HCT116 (cell line): ENCODE results near the gene DBP. TPM values are rescaled to one million over a fixed set of nuclear protein-coding genes. Genes with fewer than 3 reads are reported as not detected.

Experiments used
- ATAC-seq: fragments of 200-7000 bp; cut with Tn5 transposase; 2 replicates; pipeline ENCODE4 v1.9.1; 2020; ENCODE audit warnings: mild to moderate bottlenecking, moderate library complexity
- BruUV-seq: library from RNA; stranded (reverse); fragments of 400-500 nt; replicated peaks from 2 replicates; lab custom pipeline; 2021; lab: Mats Ljungman, UMichigan
- CTCF ChIA-PET: fragments of 300-600 bp; sonication (Branson Sonifier 250); formaldehyde crosslinking; loops from one replicate; lab custom pipeline; 2021; ENCODE audit warnings: antibody characterized with exemption; lab: Charles Lee
- POLR2A ChIA-PET: fragments of 300-600, 350-600 bp; sonication (Branson Sonifier 250); formaldehyde crosslinking; loops from one replicate; lab custom pipeline; 2021; ENCODE audit warnings: antibody characterized with exemption; lab: Charles Lee
- RAD21 ChIA-PET, 2 experiments: fragments of 300-600 bp; sonication (Branson Sonifier 250); formaldehyde crosslinking; loops; one replicate each; lab custom pipeline; 2023; ENCODE audit warnings: low total read pairs in 2 of 2; ENCODE audit not compliant: uncharacterized antibody in 2 of 2, unreplicated experiment in 2 of 2, low non-redundant PET in 1 of 2; lab: Charles Lee
- DNase-seq: peaks from one replicate; pipeline ENCODE4 v3.0.0-alpha.2; 2010; ENCODE audit warnings: low read depth, low spot score
- H2AFZ ChIP-seq: fragments of 200-600 bp; shearing (Covaris generic), sonication (generic); 2 replicates; pipeline ENCODE4 v1.6.1; 2017; ENCODE audit warnings: low read depth, mixed run types, mixed read lengths, antibody characterized with exemption, low read length; ENCODE audit not compliant: poor library complexity, severe bottlenecking
- H3K27ac ChIP-seq: 2 replicates; pipeline ENCODE4 v1.5.1; 2012; ENCODE audit warnings: low read depth, low read length
- H3K27me3 ChIP-seq: fragments of 200-600 bp; sonication (generic); 2 replicates; pipeline ENCODE4 v1.6.1; 2016; ENCODE audit warnings: mixed run types, low read length, mixed read lengths; ENCODE audit not compliant: insufficient read depth
- H3K36me3 ChIP-seq, 2 experiments: fragments of 200-500 bp in 1 of 2; fragments of 200-600 bp in 1 of 2; sonication (Bioruptor generic) in 1 of 2; sonication (generic) in 1 of 2; 2 replicates each; pipeline versions ENCODE4 v1.5.1 to v1.6.1; 2014 to 2016; ENCODE audit warnings: low read length in 2 of 2, inconsistent platforms in 1 of 2, mixed read lengths in 1 of 2, mixed run types in 1 of 2; ENCODE audit not compliant: insufficient read depth in 2 of 2, control insufficient read depth in 1 of 2
- H3K4me1 ChIP-seq, 2 experiments: fragments of 200-600 bp in 1 of 2; sonication (generic) in 1 of 2; 2 replicates each; pipeline versions ENCODE4 v1.5.1 to v1.6.1; 2012 to 2017; ENCODE audit warnings: low read length in 2 of 2, inconsistent platforms in 1 of 2, mild to moderate bottlenecking in 1 of 2, mixed read lengths in 1 of 2, mixed run types in 1 of 2, moderate library complexity in 1 of 2; ENCODE audit not compliant: insufficient read depth in 2 of 2, control insufficient read depth in 1 of 2
- H3K4me2 ChIP-seq: fragments of 200-600 bp; sonication (generic); 2 replicates; pipeline ENCODE4 v1.6.1; 2017; ENCODE audit warnings: mixed run types, low read length, mixed read lengths
- H3K4me3 ChIP-seq, 2 experiments: fragments of 200-600 bp in 1 of 2; sonication (generic) in 1 of 2; replicated peaks in 1 of 2; 2 replicates each; pipeline ENCODE4 v1.5.1; 2011 to 2016; ENCODE audit warnings: low read length in 2 of 2, control low read depth in 1 of 2, low read depth in 1 of 2, mild to moderate bottlenecking in 1 of 2, mixed read lengths in 1 of 2, mixed run types in 1 of 2
- H3K79me2 ChIP-seq: fragments of 200-600 bp; sonication (generic); 2 replicates; pipeline ENCODE4 v1.6.1; 2017; ENCODE audit warnings: mild to moderate bottlenecking, mixed run types, low read length, moderate library complexity, mixed read lengths; ENCODE audit not compliant: insufficient read depth
- H3K9ac ChIP-seq: fragments of 200-600 bp; sonication (generic); 2 replicates; pipeline ENCODE4 v1.6.1; 2016; ENCODE audit warnings: low read length, mixed read lengths
- H3K9me2 ChIP-seq: fragments of 200-600 bp; sonication (generic), shearing (Covaris generic); 2 replicates; pipeline ENCODE4 v1.6.1; 2017; ENCODE audit warnings: mixed run types, mild to moderate bottlenecking, moderate library complexity; ENCODE audit not compliant: insufficient read depth
- H3K9me3 ChIP-seq, 2 experiments: fragments of 200-500 bp in 1 of 2; fragments of 200-600 bp in 1 of 2; sonication (Bioruptor generic) in 1 of 2; sonication (generic) in 1 of 2; 2 replicates each; pipeline ENCODE4 v1.6.1; 2014 to 2017; ENCODE audit warnings: low read length in 2 of 2, mixed read lengths in 2 of 2, inconsistent platforms in 1 of 2, low read depth in 1 of 2, mild to moderate bottlenecking in 1 of 2, mixed run types in 1 of 2, moderate library complexity in 1 of 2; ENCODE audit not compliant: control insufficient read depth in 1 of 2, insufficient read depth in 1 of 2
- H4K20me1 ChIP-seq: fragments of 200-600 bp; sonication (generic), shearing (Covaris generic); 2 replicates; pipeline ENCODE4 v1.6.1; 2017; ENCODE audit warnings: mixed run types, mild to moderate bottlenecking, moderate library complexity; ENCODE audit not compliant: insufficient read depth
- CBX3 ChIP-seq: IDR thresholded peaks from 2 replicates; pipeline ENCODE4 v1.6.1; 2012; ENCODE audit warnings: low read depth
- MAX ChIP-seq: IDR thresholded peaks from 2 replicates; pipeline ENCODE4 v1.6.1; 2012
- POLR2A ChIP-seq: IDR thresholded peaks from 2 replicates; pipeline ENCODE4 v1.7.0; 2011; ENCODE audit warnings: borderline replicate concordance; ENCODE audit not compliant: insufficient read depth, insufficient read length; ENCODE audit errors: extremely low read depth
- POLR2AphosphoS5 ChIP-seq: IDR thresholded peaks from 2 replicates; pipeline ENCODE4 v1.6.1; 2011; ENCODE audit warnings: mild to moderate bottlenecking, low read depth, low read length, moderate library complexity
- SP1 ChIP-seq: IDR thresholded peaks from 2 replicates; pipeline ENCODE4 v1.6.1; 2012; ENCODE audit warnings: low read depth
- TCF7L2 ChIP-seq: IDR thresholded peaks from 2 replicates; pipeline ENCODE4 v1.7.0; 2011; ENCODE audit warnings: borderline replicate concordance, inconsistent platforms; ENCODE audit not compliant: insufficient read depth, insufficient read length; ENCODE audit errors: extremely low read depth
- intact Hi-C: fragments of 100-400 bp; cut with micrococcal nuclease; formaldehyde crosslinking; loops from 2 replicates; pipeline ENCODE4 v1.10.0; 2022
- total RNA-seq: library from RNA; stranded (reverse); gene quantifications from one replicate; pipeline ENCODE4 v1.2.1, GENCODE V29; 2021; ENCODE audit not compliant: unreplicated experiment

Gene DBP
- total RNA-seq, 1 experiment from 2014 or later: 45.9 TPM

- peak; percentile 86 for TF ChIP-seq POLR2A
- peak; percentile 95 for TF ChIP-seq CBX3
- TF ChIP-seq TCF7L2: no peak
- TF ChIP-seq MAX: peak; percentile 95
Measured at GRCh38 chr19:48618916-48619691, 18.1 kb downstream of the DBP start, which contains the start of the genes RPL18 and SPHK2 (continued).

GRCh38 chr19:48618278-48618915 lies 18.8 kb downstream of the DBP start:
- TSS peak; percentile 76 for BruUV-seq
- CTCF ChIA-PET: interaction anchor here (0.6 to 1.3 kb wide), 9 partner anchors 10 to 1428 kb away, joined by 3 to 9 read pairs (median 4); partner anchors contain the start of gene CA11

More at GRCh38 chr19:48618278-48618915, 18.8 kb downstream of the DBP start:
- Histone ChIP-seq H3K4me2 (peak overlapping the region; percentile 87), H3K4me1 (peaks cover 34 to 55% of the 10 kb centered on the region in 2 experiments), H2AFZ (no peak overlapping the region), H3K27me3 (no peaks in the 10 kb centered on the region), H3K27ac (peak overlapping the region; percentile 86), H3K9me3 (no peaks in the 10 kb centered on the region), H3K4me3 (peak overlapping the region; percentile 56 to 93), H4K20me1 (peaks cover 34% of the 10 kb centered on the region; the same call in 1 of the 2 replicates), H3K9me2 (no peaks in the 10 kb centered on the region), H3K36me3 (peaks cover 20 to 37% of the 10 kb centered on the region in 2 experiments), H3K9ac (peak overlapping the region; percentile 99), H3K79me2 (peaks cover 55% of the 10 kb centered on the region)
- 0 out of 2 replicates have a peak, but pooled peaks have one; percentile 9 for TF ChIP-seq SP1
- TF ChIP-seq POLR2AphosphoS5: no peak
- POLR2A ChIA-PET: interaction anchor here (0.6 to 2.4 kb wide), 23 partner anchors 9 to 375 kb away, joined by 3 to 31 read pairs (median 5); partner anchors contain the start of genes CA11, DBP, GYS1 and KDELR1
- no peak for DNase-seq
- no peak for ATAC-seq
- intact Hi-C loops: no loop called here
- RAD21 ChIA-PET: no interaction called here
